Activated T-cell treated with anti-CD3 and anti-CD28 coated beads for 48 hours (primary cell): ENCODE measurements around the gene OGFOD2.

Experiments used
- DNase-seq: peaks from one replicate; pipeline ENCODE4 v3.0.0-alpha.2; 2020; ENCODE audit warnings: low read depth

OGFOD2 gene

DNA sequence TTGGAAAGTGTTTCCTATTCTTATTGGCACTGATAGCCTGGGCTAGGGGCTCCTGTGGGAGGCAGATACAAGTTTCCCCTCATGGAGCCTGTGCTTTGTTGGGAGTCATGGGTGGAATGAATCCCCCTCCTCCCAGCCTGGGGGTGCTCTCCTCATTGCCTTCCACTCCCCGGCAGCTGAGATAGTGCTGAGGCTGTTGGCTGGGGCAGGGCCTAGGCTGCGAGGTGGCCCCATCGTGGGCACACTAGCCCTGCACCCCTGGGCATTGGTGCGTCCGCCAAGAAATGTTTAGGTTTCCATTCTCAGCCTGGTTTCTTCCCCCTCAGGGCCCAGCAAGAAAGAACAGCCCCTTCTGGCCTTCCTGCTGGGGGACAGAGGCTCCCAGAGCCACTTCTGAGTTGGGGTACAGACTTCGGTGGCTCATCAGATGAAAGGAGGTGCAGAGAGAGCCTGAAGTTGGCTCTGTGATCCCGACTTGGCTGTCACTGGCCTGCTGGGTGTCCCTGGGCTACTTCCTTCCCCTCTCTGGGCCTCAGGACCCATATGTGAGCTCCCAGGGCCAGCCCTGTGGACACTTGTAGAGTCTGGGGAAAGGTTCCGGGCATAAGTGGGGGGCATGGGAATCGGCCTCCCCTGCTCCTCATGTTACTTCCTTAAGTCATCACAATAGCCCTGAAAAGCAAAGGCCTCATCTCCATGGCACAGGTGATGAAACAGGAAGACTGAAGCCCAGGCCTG lies 2.8 kb downstream of the OGFOD2 start:
- DNase-seq: no peak

- DNase-seq: no peak
Observed at GRCh38 chr12:122978507-122978955, 3.5 kb downstream of the OGFOD2 start.

- DNase-seq: no peak
Observed at GRCh38 chr12:122979001-122979907, 4.2 kb downstream of the OGFOD2 start.

- DNase-seq: no peak
Observed at GRCh38 chr12:122979908-122980182, 4.8 kb downstream of the OGFOD2 start.

DNA sequence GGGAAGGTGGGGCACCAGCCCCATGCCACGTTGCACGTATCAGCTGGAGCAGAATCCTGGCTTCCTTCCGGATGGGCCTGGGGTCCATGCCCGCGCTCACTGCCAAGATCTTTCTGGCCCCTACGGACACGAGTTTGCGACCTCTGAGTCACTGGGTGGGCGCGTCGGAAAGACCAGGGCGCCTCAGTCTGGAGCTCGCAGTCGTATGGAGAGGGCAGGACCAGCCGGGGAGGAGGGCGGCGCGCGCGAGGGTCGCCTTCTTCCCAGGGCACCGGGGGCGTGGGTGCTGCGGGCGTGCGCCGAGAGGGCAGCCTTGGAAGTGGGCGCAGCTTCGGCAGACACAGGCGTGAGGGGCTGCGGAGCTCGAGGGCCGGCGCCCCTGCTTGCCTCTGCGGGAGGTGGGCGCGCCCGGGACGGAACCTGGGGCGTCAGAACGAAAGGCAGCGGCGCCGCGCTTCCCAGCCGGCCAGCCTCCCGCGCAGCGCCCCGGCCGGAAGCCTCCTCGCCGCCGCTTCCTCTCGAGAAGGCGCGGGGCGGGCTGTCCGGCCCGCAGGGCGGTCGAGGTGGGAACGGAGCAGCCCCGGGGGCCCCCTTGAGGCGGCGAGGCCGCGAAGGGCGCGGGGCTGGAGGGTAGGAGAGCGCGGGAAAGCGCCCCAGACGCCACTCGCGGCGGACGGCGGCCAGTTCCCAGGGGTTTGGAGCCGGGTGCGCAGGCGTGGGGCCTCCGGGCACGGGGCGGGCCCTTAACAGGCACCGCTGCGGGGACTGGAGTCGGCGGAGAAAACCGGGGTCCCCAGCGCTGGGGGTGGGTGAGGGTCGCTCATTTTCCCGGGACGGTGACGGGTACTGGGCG lies 5.4 kb downstream of the OGFOD2 start, which contains the start of gene ARL6IP4:
Gene ARL6IP4 (plus strand): TSS at position 499 of the 853 bp plus-strand sequence. CDS start 459 bp downstream, outside the sequence.
- DNase-seq: peak; percentile 71

GRCh38 chr12:122981036-122981471 lies 6.0 kb downstream of the OGFOD2 start:
- DNase-seq: no peak

- DNase-seq: no peak
Observed at GRCh38 chr12:122981587-122982476, 6.8 kb downstream of the OGFOD2 start.

DNA sequence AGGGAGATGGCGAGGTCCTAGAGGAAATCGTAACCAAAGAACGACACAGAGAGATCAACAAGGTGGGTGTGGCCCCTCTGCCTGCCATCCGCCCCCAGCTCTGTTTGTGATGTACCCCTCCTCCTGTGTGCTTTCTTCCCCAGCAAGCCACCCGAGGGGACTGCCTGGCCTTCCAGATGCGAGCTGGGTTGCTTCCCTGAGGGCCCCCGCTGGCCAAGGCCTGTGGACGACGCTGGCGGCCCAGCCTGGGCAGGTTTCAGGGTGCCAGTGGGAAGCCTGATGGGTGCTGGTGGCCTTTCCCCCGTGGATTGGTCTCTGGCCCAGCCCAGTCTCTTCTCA lies 7.4 kb downstream of the OGFOD2 start:
- no peak for DNase-seq

GRCh38 chr12:122982963-122983788 lies 8.1 kb downstream of the OGFOD2 start:
- no peak for DNase-seq

- DNase-seq: no peak
Observed at GRCh38 chr12:122983789-122984515, 8.9 kb downstream of the OGFOD2 start.

- no peak for DNase-seq
Observed at GRCh38 chr12:122984612-122985337, 9.7 kb downstream of the OGFOD2 start.

DNA sequence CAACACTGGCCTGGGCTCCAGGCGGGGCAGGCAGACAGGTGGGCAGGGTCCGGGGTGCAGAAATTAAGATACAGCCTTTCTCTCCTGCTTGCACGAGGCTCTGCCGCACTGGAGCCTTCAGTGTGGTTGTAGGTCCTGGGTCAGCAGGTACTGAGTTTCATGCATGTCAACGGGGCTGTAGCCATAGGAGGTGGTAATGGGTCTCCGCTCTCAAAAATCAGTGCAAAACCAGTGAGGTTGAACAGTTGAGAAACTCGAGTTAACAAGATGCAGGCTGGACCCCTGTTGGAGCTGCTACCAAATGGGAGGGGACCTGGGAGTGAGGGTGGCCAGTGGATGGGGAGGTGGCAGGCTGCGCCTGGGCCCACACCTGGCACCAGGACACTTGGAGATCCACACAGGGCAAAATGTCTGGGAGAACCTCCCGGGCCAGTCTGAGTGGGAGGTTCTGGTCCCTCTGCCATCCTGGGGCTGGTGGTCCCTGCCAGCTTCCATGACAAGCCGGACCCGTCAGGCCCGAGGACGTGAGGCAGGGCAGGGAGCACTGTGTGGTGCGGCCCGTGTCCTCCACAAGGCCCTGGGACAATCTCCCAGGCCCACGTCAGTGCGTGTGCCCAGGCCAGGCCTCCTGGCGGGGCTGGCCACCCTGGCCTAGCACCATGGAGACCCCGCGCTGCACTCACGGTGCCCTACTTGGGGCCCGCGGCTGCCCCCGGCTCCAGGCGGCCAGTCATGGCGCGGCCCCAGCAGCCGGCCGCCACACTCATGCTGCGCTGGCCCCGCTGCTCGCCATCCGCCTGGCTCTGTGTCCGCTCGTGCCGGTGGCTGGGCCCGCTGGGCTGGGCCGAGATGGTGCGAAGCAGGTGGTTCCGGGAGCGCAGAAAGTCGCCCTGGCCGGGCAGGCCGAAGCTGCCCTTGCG lies 10.6 kb downstream of the OGFOD2 start:
- DNase-seq: no peak

GRCh38 chr12:122986258-122986871 lies 11.3 kb downstream of the OGFOD2 start:
- DNase-seq: no peak

GRCh38 chr12:122987086-122987951 lies 12.3 kb downstream of the OGFOD2 start:
- no peak for DNase-seq

- no peak for DNase-seq
Observed at GRCh38 chr12:122988036-122988435, 13.0 kb downstream of the OGFOD2 start.

DNA sequence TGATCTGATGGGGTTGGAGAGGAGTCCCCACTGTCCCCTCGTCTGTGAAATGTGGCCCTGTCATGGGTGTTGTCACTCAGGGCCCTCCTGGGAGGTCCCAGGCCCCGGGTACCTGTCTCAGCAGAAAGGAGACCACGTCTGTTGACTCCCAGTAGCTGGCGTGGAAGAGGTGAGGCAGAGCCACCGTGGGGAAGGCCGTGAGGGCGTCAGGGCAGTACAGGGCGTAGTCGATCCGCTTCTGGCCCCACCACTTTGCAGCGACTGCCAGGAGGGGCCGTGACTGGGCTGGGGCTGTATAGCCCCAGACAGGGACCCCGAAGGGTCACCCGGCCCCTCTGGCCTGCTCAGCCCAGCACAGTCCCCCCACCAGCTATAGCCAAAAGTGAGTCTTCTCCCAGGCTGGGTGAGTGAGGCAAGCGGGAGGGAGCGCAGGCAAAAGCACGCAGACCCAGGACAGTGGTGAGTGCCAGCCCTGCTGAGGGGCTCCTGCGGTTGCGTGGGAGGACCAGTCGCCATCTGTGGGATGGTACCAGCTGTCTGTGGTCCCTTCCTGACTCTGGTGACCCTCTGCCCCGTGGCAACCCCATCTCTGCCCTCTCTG lies 13.7 kb downstream of the OGFOD2 start:
- no peak for DNase-seq
